PC-9 (cell line): Measurements from ENCODE around the gene USH2A. TPM values are rescaled to one million over a fixed set of nuclear protein-coding genes. Genes with fewer than 3 reads are reported as not detected.

Experiments
- BruUV-seq: library from RNA; stranded (reverse); fragments of 400-500 nt; replicated peaks from 2 replicates; lab custom pipeline; 2021; lab: Mats Ljungman, UMichigan
- CTCF ChIA-PET: fragments of 300-600 bp; sonication (Branson Sonifier 250); formaldehyde crosslinking; loops from one replicate; lab custom pipeline; 2022; ENCODE audit warnings: antibody characterized with exemption; lab: Charles Lee
- POLR2A ChIA-PET: fragments of 300-600 bp; sonication (Branson Sonifier 250); formaldehyde crosslinking; loops from one replicate; lab custom pipeline; 2022; ENCODE audit warnings: antibody characterized with exemption; ENCODE audit not compliant: unreplicated experiment; lab: Charles Lee
- DNase-seq, 2 experiments: peaks; one replicate each; pipeline versions ENCODE4 v3.0.0 to v3.0.0-alpha.2; 2015 to 2022; ENCODE audit warnings: mixed read lengths in 1 of 2
- H2AFZ ChIP-seq: fragments of 200-600 bp; sonication (generic); 2 replicates; pipeline ENCODE4 v1.8.1; 2017; ENCODE audit warnings: antibody characterized with exemption
- H3F3A ChIP-seq: fragments of 200-600 bp; sonication (generic); 2 replicates; pipeline ENCODE4 v1.8.1; 2017; ENCODE audit warnings: antibody characterized with exemption, mild to moderate bottlenecking, low read depth; ENCODE audit not compliant: insufficient read depth
- H3K27ac ChIP-seq: fragments of 200-600 bp; sonication (generic); 2 replicates; pipeline ENCODE4 v1.6.1; 2016; ENCODE audit warnings: mixed run types
- H3K27me3 ChIP-seq: fragments of 200-600 bp; sonication (generic); 2 replicates; pipeline ENCODE4 v1.6.1; 2016; ENCODE audit warnings: low read depth, mixed run types; ENCODE audit not compliant: insufficient read depth
- H3K36me3 ChIP-seq: fragments of 200-600 bp; sonication (generic); 2 replicates; pipeline ENCODE4 v1.6.1; 2016; ENCODE audit warnings: low read depth, mixed run types
- H3K4me1 ChIP-seq: fragments of 200-600 bp; sonication (generic); replicated peaks from 2 replicates; pipeline ENCODE4 v1.6.1; 2016; ENCODE audit warnings: mixed run types; ENCODE audit not compliant: insufficient read depth
- H3K4me2 ChIP-seq: fragments of 200-600 bp; sonication (generic); 2 replicates; pipeline ENCODE4 v1.6.1; 2017; ENCODE audit warnings: mixed run types
- H3K4me3 ChIP-seq: fragments of 200-600 bp; sonication (generic); 2 replicates; pipeline ENCODE4 v1.6.1; 2016; ENCODE audit warnings: mixed run types
- H3K79me2 ChIP-seq: fragments of 200-600 bp; sonication (generic); 2 replicates; pipeline ENCODE4 v1.6.1; 2017; ENCODE audit warnings: low read depth, mixed run types
- H3K9me2 ChIP-seq: fragments of 200-600 bp; sonication (generic); 2 replicates; pipeline ENCODE4 v1.8.1; 2017; ENCODE audit warnings: mild to moderate bottlenecking; ENCODE audit not compliant: insufficient read depth
- H3K9me3 ChIP-seq: fragments of 200-600 bp; sonication (generic); 2 replicates; pipeline ENCODE4 v1.8.1; 2016; ENCODE audit warnings: low read depth; ENCODE audit not compliant: insufficient read depth
- H4K20me1 ChIP-seq: fragments of 200-600 bp; sonication (generic); 2 replicates; pipeline ENCODE4 v1.8.1; 2017; ENCODE audit not compliant: insufficient read depth
- CTCF ChIP-seq: fragments of 200-600 bp; sonication (generic); conservative IDR thresholded peaks from 2 replicates; pipeline ENCODE4 v1.6.1; 2017; ENCODE audit warnings: mixed run types, antibody characterized with exemption, mild to moderate bottlenecking, moderate library complexity
- EZH2 ChIP-seq: fragments of 200-600 bp; sonication (generic); IDR thresholded peaks from 2 replicates; pipeline ENCODE4 v1.8.0; 2017; ENCODE audit warnings: antibody characterized with exemption, low read depth
- intact Hi-C: fragments of 100-400 bp; cut with micrococcal nuclease; formaldehyde crosslinking; loops from one replicate; pipeline ENCODE4 v1.10.0; 2022; ENCODE audit not compliant: unreplicated experiment
- total RNA-seq: library from RNA; stranded (reverse); gene quantifications from 2 replicates; pipeline ENCODE4 v1.2.3, GENCODE V29; 2021

The USH2A gene
- total RNA-seq, 1 experiment from 2014 or later: not detected

- Histone ChIP-seq H3K79me2 (no peaks in the 10 kb centered on the region), H3K27ac (no peak overlapping the region), H3K36me3 (no peaks in the 10 kb centered on the region), H3K9me2 (no peaks in the 10 kb centered on the region), H3K9me3 (no peaks in the 10 kb centered on the region), H2AFZ (no peak overlapping the region), H3F3A (no peaks in the 10 kb centered on the region), H4K20me1 (no peaks in the 10 kb centered on the region), H3K4me3 (no peak overlapping the region), H3K4me2 (no peak overlapping the region), H3K4me1 (no peaks in the 10 kb centered on the region), H3K27me3 (no peaks in the 10 kb centered on the region)
- TF ChIP-seq CTCF: no peak
- no peak for TF ChIP-seq EZH2
- BruUV-seq: no TSS peak
- DNase-seq: no peak
- intact Hi-C loops: no loop called here
- CTCF ChIA-PET: no interaction called here
- POLR2A ChIA-PET: no interaction called here
Observed at GRCh38 chr1:215777370-215777925, 645.8 kb downstream of the USH2A start.

DNA sequence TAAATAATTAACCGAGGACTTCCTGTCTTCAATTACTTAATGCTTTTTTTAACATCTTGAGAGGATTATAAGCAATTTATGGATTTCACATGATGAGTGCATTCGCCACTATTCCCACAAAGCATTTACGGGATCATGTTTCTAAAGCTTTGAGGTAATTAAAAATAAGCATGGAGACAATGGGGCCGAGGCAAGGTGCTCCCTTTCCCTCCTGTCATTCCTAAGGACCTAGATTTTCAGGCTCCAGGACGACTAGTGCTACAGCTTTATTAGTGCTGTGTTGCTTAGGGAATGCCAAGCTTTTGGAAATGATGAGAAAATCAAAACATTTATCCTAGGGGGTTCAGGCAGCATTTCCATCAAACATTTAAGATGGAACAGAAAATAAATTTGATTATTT, 646.9 kb downstream of the USH2A start:
- no peak overlapping the region for H3K27ac ChIP-seq
- H3K79me2 ChIP-seq: no peaks in the 10 kb centered on the region
- no peaks in the 10 kb centered on the region for H3K4me1 ChIP-seq
- POLR2A ChIA-PET: no interaction called here
- no peak for DNase-seq
- no peak for TF ChIP-seq EZH2
- no peak for TF ChIP-seq CTCF
- no peak overlapping the region for H3K4me3 ChIP-seq
- H3K36me3 ChIP-seq: no peaks in the 10 kb centered on the region
- intact Hi-C loops: no loop called here
- H2AFZ ChIP-seq: no peak overlapping the region
- CTCF ChIA-PET: no interaction called here
- no peaks in the 10 kb centered on the region for H3F3A ChIP-seq
- H3K9me3 ChIP-seq: no peaks in the 10 kb centered on the region
- no peaks in the 10 kb centered on the region for H3K9me2 ChIP-seq
- H4K20me1 ChIP-seq: no peaks in the 10 kb centered on the region
- no peaks in the 10 kb centered on the region for H3K27me3 ChIP-seq
- BruUV-seq: no TSS peak
- H3K4me2 ChIP-seq: no peak overlapping the region

DNA sequence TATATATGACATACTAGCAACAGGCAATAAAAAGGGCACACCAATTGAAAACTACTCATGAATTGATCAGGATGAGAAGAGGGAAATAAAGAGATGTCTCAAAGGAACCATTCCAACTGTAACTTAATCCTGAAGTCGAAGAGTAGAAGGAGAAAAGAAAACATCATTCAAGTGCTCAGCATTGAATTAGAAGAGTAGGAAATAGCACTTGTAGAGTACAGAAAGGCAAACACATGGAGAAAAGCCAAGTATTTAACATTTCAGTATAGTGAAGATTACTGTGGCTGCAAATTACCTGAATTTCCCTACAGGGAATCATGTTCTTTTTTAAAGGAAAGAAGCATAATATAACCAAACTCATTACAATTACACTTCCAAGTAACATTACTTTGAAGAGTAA, 651.1 kb downstream of the USH2A start:
- CTCF ChIA-PET: no interaction called here
- Histone ChIP-seq H3K79me2 (no peaks in the 10 kb centered on the region), H3K27ac (no peak overlapping the region), H3F3A (no peaks in the 10 kb centered on the region), H4K20me1 (no peaks in the 10 kb centered on the region), H3K9me3 (no peaks in the 10 kb centered on the region), H3K27me3 (peaks cover 5% of the 10 kb centered on the region; the same call in 1 of the 2 replicates), H3K4me1 (no peaks in the 10 kb centered on the region), H3K4me2 (no peak overlapping the region), H2AFZ (no peak overlapping the region), H3K36me3 (no peaks in the 10 kb centered on the region), H3K9me2 (no peaks in the 10 kb centered on the region), H3K4me3 (no peak overlapping the region)
- TF ChIP-seq EZH2 (no peak), CTCF (no peak)
- intact Hi-C loops: no loop called here
- POLR2A ChIA-PET: no interaction called here
- no peak for DNase-seq
- no TSS peak for BruUV-seq
